Stimulated activated CD4-positive, alpha-beta T cell treated with anti-CD3 and anti-CD28 coated beads, Interleukin-2, amount 100 ng/mL, for 48 hours (primary cell): ENCODE results near the gene TLE2.

Experiments used
- DNase-seq, 2 donors: peaks; one replicate each; pipeline ENCODE4 v3.0.0-alpha.2; 2020

Gene TLE2

GRCh38 chr19:3036119-3036976 lies 7.3 kb upstream of the TLE2 start:
- DNase-seq, result peak; percentile 71 to 77

DNA sequence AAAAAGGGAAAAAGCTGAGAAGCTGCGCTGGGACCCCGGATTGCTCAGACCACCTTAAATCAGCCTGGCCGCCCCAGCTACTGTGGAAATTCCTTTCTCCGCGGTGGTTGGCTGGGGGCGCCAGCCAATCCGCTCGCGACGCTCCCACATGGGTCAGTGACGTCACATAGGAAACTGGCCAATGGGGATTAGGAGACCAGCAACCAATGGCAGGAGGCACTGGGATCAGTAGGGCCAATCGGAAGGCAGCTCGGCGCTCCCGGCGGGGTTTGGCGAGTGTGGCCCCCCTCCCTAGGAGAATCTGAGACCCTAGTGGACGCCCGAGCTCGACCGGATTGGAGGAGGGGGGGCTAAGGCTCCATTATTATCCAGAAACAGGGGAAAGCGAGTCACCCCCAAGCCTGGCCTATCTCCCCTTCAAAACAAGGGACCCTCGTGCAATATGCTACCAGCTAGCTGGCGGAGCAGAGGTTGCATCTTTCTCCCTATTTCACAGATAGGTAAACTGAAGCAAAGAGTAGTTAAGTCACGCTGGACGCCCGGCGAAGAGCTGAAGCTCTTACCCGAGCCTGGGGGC lies 6.5 kb upstream of the TLE2 start:
- peak; percentile 88 to 91 for DNase-seq

- peak; percentile 42 to 54 for DNase-seq
Observed at GRCh38 chr19:3034656-3035541, 5.8 kb upstream of the TLE2 start.

DNA sequence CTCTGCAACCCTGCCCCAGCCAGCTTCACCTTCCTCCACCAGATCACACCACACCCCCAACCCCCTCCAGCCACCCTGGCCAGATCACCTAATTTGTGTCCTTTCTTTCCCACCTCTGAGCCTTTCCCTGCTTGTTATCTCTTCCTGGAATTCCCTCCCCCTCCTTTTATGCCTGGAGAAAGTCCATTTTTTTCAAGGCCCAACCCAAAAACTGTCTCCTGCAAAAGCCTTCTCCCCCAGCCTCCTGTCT lies 5.3 kb upstream of the TLE2 start:
- no peak for DNase-seq

GRCh38 chr19:3033595-3034405 lies 4.7 kb upstream of the TLE2 start:
- no peak for DNase-seq

DNA sequence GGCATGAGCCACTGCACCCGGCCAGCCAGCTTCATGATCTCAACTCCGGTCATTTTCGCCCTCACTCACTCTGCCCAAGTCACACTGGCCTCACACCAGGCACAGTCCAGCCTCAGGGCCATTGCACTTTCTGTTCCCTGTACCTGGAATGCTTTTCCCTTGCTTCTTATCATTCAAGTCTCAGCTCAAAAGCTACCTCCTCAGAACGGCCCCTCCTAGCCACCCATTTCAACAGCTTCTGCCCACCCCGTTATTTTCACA lies 2.5 kb upstream of the TLE2 start:
- no peak for DNase-seq

DNA sequence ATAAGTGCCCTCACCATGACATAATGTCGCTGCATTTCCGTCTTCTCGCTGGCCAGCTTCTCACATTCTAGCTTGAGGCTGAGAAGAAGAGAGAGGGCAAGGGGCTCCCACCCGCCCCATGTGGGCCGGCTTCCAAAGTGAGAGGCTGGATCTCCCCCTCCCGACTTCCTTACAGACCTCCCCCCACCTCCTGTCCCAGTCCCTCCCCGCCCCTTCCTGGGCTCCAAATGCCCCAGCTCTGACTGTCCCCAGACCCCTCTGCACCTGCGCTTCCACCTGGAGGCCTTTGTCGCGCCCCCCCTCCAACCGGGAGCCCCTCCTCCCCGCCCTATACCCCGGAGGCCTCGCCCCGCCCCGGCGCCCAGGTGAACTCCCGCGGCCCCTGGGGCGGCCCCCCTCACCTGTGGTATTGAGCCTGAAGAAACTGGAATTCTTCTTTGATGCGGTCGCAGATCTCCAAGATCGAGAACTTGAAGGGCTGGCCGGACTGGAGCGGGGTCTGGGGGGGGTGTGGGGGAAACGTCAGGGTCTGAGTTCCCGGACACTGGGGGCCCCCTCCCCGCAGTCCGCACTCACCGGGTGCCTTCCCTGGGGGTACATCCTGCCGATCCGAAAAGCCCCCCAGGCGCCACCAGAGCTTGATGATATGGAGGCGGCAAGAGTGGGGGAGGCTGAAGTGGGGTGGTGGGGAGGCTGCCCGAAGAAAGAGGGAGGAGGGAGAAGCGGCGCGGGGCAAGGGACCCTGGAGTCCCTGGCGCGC lies 595 bp downstream of the TLE2 start:
- DNase-seq, result no peak

- DNase-seq, result no peak
Observed at GRCh38 chr19:3027981-3028304, 1.1 kb downstream of the TLE2 start.

DNA sequence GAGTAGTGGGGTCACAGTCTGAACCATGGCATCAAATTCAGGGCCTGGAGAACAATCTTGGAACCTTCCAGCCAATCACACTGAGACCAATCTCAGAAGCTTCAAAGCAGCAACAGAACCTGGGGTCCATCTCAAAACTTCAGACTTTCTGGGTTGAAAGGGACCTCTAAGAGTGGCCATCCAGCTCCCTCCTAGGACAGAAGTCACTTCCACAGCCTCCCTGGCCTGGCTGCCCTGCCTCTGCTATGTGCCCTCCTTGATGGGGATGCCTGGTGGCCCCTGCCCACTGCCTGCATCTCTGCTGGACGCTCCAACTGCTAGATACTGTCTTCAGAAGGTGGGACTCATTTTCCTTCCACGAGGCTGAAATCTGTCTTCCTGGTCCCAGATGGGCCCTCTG lies 1.8 kb downstream of the TLE2 start:
- no peak for DNase-seq

DNA sequence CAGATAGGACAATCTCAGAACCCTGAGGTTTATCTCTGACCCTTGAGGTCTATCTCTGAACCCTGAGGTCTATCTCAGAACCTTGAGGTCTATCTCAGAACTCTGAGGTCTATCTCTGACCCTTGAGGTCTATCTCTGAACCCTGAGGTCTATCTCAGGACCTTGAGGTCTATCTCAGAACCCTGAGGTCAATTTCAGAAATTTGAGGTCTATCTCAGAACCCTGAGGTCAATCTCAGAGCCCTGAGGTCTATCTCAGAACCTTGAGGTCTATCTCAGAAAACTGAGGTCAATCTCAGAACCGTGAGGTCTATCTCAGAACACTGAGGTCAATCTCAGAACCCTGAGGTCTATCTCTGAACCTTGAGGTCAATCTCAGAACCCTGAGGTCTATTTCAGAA lies 2.3 kb downstream of the TLE2 start:
- DNase-seq, result no peak

- DNase-seq, result no peak
Observed at GRCh38 chr19:3025549-3025886, 3.6 kb downstream of the TLE2 start.

DNA sequence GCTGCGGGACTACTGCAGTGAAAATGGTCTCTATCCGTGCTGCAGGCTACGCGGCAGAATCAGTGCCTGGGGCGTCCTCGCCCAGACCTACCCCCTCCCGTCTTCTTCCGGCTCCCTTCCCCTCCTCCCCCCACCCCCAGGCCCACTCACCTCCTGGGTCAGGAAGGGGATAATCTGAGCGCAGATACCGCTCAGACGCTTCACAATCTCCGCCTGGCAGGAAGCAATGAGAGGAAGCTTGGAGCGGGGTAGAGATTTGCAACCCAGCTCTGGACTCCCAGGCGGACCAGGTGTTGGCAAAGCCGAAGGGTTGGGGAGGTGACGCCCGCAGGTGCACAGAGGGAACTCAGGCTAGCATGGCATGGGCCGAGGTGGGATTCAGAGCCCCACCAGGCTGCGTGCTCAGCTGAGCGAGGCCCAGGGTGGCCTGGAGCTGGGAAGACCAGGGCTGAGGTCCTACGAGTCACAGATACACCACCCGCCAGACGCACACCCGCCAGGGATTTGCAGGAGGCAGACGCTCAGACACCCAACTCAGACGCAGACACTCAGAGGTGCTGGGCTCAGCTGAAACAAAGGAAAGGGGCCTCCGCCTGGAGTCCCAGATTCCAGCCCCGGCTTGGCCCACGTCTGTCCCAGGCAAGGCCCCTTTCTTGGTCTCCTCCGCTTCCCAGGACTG lies 4.1 kb downstream of the TLE2 start:
- no peak for DNase-seq

- DNase-seq, result no peak
Observed at GRCh38 chr19:3024509-3024869, 4.6 kb downstream of the TLE2 start.

- DNase-seq, result no peak
Observed at GRCh38 chr19:3020321-3020960, 8.6 kb downstream of the TLE2 start.

- no peak for DNase-seq
Observed at GRCh38 chr19:3019211-3019854, 9.7 kb downstream of the TLE2 start.

DNA sequence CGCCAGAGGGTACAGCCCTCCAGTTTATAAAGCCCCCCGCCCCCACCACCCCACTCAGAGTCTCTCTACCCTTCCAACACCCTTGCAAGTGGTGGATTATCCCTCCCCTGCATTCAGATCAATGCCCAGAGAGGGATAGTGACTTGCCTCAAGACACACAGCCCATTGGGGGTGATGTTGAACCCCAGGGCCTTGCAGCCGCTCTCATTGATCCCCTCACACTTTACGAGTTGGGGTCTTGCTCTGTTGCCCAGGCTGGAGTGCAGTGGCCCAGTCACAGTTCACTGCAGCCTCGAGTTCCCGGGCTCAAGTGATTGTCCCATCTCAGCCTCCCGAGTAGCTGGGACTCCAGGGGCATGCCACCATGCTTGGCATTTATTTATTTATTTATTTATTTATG lies 11.2 kb downstream of the TLE2 start:
- DNase-seq, result no peak

- DNase-seq, result no peak
Observed at GRCh38 chr19:3015126-3016057, 13.7 kb downstream of the TLE2 start.

- DNase-seq, result no peak
Observed at GRCh38 chr19:3014135-3014534, 14.9 kb downstream of the TLE2 start.

GRCh38 chr19:3013263-3013725 lies 15.8 kb downstream of the TLE2 start:
- DNase-seq, result no peak

DNA sequence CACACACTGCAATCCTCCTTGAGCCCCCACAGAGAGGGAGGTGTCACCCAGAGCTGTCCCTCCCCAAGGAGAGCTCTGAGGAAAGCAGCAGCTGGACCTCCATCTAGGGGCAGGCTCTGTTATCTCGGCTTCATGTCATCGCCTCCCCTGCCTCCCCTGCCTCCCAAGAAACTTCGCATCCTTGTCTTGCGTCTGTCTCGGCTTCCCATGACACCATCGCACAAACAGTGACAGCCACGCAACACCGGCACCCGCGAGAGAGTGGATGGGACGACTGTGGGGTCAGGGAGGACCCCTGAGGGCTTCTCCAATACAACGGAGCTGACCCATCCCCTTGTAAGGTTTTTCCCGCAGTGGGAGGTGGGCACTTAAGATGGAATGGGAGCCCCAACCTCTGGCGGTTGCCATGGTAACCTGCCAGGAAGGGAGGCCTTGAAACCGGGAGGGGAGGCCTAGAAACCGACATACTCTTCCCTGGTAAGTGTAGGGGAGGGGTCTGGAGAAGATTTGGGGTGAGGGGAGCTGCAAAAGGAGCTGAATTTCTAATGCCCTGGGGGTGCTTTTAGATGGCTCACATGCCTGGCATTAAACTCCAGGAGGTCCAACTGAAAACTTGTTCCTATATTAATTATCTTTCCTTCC lies 16.3 kb downstream of the TLE2 start:
- no peak for DNase-seq
